A549 (cell line): Measurements from ENCODE around the gene EML2.

ENCODE experiments used
- CEBPB ChIP-seq, 2 experiments: fragments of >200 bp in 1 of 2; sonication (Bioruptor Twin) in 1 of 2; formaldehyde crosslinking in 1 of 2; IDR thresholded peaks; 2 replicates each; pipeline ENCODE4 v1.6.1; 2012 to 2016
- E2F6 ChIP-seq: IDR thresholded peaks from 2 replicates; pipeline ENCODE4 v1.6.1; 2012; ENCODE audit warnings: low read depth, borderline replicate concordance
- ESRRA ChIP-seq: fragments of 150-350 bp; IDR thresholded peaks from 2 replicates; pipeline ENCODE4 v1.6.1; 2014; ENCODE audit warnings: mild to moderate bottlenecking, low read length, borderline replicate concordance
- HDAC2 ChIP-seq: fragments of 200-600 bp; sonication (generic); IDR thresholded peaks from 2 replicates; pipeline ENCODE4 v1.6.1; 2016
- KDM1A ChIP-seq: fragments of 200-600 bp; sonication (generic); IDR thresholded peaks from 2 replicates; pipeline ENCODE4 v1.6.1; 2016; ENCODE audit warnings: low read depth, mild to moderate bottlenecking
- KDM5A ChIP-seq: fragments of 200-600 bp; sonication (generic); IDR thresholded peaks from 2 replicates; pipeline ENCODE4 v1.6.1; 2016; ENCODE audit warnings: antibody characterized with exemption, mild to moderate bottlenecking
- POLR2A ChIP-seq: IDR thresholded peaks from 2 replicates; pipeline ENCODE4 v1.6.1; 2012; ENCODE audit warnings: mild to moderate bottlenecking, low read length
- USF2 ChIP-seq: fragments of 450-650 bp; IDR thresholded peaks from 2 replicates; pipeline ENCODE4 v1.6.1; 2014; ENCODE audit warnings: antibody characterized with exemption
- ZSCAN20 ChIP-seq: fragments of 250-450 bp; sonication (Bioruptor Pico); IDR thresholded peaks from 2 replicates; pipeline ENCODE4 v1.8.0; 2022; ENCODE audit warnings: mild to moderate bottlenecking, moderate library complexity
- TF ChIP-seq, protein P1 (sequence below): fragments of >200 bp; sonication (Bioruptor Twin); formaldehyde crosslinking; IDR thresholded peaks from 3 replicates; pipeline ENCODE4 v1.5.1; 2016

GRCh38 chr19:45663800-45664199 is 24.6 kb upstream of the EML2 start:
- TF ChIP-seq CEBPB (IDR thresholded peaks at IDR 0.05) (no peak), HDAC2 (no peak), E2F6 (no peak), POLR2A (no peak), ESRRA (no peak), USF2 (no peak), ZSCAN20 (CRISPR knock-in tag) (no peak), KDM5A (no peak), KDM1A (no peak)
- TF ChIP-seq, protein P1, sequence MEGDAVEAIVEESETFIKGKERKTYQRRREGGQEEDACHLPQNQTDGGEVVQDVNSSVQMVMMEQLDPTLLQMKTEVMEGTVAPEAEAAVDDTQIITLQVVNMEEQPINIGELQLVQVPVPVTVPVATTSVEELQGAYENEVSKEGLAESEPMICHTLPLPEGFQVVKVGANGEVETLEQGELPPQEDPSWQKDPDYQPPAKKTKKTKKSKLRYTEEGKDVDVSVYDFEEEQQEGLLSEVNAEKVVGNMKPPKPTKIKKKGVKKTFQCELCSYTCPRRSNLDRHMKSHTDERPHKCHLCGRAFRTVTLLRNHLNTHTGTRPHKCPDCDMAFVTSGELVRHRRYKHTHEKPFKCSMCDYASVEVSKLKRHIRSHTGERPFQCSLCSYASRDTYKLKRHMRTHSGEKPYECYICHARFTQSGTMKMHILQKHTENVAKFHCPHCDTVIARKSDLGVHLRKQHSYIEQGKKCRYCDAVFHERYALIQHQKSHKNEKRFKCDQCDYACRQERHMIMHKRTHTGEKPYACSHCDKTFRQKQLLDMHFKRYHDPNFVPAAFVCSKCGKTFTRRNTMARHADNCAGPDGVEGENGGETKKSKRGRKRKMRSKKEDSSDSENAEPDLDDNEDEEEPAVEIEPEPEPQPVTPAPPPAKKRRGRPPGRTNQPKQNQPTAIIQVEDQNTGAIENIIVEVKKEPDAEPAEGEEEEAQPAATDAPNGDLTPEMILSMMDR: no peak
